Stimulated activated CD8-positive, alpha-beta memory T cell treated with anti-CD3 and anti-CD28 coated beads, Interleukin-7, amount 100 ng/mL, for 48 hours (primary cell): ENCODE measurements around the gene ZFP64.
"Not testable (repeated sequence)": the region's sequence is repeated elsewhere in the genome, so short reads cannot be mapped to it uniquely, and the experiment has no call there.

Experiments
- DNase-seq, 2 donors: peaks; one replicate each; pipeline ENCODE4 v3.0.0-alpha.2; 2020; ENCODE audit warnings: low read depth in 1 of 2; ENCODE audit errors: extremely low read depth in 1 of 2

ZFP64 gene

DNA sequence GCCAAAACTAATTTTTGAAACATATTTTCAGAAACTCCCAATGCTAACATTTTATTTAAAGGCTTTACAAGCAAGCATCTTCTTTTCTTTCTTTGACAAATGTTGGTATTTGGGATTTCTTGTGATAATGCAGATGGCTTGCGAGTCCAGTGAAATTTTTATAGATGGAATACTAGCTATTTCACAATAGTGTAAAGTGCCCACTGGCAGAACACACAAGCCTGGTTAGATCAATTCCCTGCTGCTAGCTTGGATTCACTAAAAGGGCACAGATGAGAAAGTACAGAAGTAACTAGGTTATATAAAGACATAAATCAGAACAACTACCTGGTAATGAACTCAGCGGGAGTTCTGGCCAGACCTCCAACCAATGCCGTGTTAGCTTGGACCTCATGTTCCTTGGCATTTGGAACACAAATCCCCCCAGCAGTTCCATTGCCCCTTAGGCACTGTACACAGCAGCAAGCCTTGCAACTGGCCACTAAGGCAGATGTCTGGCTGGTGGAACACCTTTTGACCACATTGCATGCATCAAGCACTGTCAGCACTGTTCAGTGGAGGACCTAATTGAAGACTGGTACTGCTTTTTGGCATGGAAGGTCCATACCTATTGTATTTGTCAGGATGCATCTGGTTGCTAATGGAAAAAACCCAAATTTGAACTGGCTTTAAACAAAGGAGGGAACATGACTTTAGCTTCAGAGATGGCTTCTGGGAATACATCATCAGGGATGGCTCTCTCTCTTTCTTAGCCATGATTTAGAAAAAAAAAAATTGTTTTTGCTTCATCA is 15.6 kb upstream of the ZFP64 start:
- no peak for DNase-seq

DNA sequence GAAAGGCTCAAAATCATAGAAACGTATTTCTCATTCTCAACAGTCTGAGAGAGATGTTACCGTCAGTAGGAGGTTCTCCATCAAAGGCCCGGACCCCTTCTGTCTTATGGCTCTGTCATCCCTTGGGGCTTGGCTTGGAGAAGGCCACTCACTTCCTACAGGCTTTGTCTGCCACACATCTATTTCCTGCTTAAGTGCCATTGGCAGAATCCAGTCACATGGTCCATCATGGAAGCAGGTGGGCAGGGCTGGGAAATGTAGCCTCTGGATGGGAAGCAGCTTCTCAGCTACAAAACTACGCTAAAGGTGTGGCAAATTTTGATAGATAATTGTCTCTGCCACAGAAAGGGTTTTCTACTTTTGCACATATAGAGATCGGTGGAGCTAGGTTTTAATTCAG is 12.6 kb upstream of the ZFP64 start:
- DNase-seq = no peak

DNA sequence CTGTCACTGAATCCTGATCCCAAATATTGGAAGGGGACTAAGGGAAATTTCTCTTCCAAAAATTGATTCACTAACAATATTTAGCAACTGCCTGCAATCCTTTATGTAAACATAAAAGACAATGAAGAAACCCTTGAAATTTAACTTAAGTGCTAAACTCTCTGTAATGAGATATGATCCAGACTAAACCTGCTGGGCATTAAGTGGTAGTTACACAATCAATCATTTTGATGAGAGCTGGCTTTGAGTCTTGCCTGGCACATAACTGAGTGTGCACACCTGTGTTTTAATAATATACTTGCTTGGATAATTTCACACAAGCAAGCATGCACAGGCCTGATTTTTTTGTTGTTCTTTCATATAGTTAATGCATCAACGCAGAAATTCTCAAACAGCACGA is 9.8 kb upstream of the ZFP64 start:
- no peak for DNase-seq

DNA sequence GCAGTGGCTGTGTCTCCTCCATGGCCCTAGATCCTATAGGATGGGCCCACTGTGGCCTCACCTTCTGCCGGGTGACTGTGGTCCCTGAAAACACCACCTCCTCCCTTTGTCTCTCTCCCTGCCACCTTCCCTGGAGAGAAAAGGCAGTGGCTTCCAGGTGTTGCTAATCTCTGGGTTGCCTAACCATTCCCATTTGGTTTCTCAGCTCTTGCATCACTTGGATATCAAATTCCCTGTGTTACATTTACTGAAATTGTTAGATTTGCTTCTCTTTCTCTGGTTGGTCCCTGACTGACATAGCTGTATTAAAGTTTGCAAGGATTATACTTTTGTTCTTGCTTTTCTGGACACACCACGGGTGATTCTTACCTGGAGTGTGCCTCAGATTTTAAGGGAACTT is 9.3 kb upstream of the ZFP64 start:
- DNase-seq = no peak

DNA sequence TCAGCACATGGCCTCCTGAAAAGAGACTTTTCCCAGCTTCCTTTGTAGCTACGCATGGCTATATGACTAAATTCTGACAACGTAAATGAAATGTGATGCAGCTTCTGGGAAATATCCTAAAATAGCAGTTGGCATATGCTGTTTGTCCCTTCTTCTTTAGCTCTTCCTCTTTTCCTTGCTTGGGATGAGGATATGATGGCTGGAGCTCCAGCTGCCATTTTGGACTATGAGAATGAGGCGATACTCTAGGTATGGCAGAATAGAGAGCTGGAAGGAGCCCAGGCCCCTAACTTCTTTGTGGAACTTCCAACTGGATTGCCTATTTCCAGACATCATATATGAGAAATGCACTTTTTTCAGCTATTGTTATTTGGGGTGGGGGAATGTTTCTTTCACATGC is 5.3 kb upstream of the ZFP64 start:
- no peak for DNase-seq

DNA sequence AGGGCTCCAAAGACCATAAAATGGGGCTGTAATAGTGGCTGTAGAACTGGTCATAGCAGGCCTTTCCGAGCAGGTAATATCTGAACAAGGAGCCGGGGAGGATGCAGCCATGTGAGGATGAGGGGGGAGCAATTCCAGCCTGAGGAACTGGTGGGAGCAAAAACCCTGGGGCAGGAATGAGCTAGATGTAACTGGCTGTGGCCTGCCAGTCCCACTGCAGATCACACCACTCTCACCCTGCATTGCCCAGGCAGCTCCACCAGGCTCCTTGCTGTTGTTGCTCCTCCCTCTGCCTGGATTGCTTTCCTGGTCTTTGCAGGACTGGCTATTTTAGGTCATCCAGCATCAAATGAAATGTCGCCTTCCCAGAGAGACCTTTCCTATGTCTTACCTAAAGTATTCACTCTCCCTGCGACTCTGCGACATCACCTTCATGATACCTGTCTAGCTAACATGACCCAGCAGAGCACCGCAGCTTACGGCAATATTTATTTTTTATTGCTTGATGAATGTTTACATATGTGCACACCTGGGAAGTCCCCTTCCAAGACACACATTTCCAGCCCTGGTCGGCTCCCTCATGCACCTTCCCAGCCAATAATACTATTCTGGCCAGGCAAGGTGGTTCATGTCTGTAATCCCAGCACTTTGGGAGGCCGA is 2.4 kb upstream of the ZFP64 start:
- DNase-seq = no peak

DNA sequence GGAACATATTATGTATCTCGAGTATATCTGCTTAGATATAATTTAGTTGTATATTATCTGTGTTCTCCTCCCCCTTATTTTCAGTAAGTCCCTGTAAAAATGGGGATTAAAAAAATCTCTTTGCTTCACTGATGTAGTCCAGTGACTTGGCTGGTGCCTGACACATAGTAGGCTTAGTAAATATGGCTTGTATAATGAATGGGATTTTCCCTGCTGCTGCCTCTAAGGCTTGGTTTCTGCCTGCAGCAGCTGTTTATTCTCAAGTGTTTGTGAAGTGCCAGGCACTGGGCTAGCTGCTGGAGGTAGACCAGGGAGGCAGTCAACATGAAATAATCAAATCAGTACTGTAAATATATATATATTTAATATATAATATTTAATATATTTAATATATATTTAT is 1.6 kb upstream of the ZFP64 start:
- no peak for DNase-seq

DNA sequence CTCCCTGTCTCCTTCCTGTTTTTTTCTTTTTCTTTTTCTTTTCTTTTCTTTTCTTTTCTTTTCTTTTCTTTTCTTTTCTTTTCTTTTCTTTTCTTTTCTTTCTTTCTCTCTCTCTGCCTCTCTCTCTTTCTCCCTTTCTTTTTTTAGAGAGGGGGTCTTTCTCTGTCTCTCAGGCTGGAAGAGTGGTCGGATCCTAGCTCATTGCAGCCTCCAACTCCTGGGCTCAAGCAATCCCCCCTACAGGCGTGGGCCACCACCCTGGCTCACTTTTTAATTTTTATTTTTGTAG is 1.1 kb upstream of the ZFP64 start:
- not testable (repeated sequence) for DNase-seq

DNA sequence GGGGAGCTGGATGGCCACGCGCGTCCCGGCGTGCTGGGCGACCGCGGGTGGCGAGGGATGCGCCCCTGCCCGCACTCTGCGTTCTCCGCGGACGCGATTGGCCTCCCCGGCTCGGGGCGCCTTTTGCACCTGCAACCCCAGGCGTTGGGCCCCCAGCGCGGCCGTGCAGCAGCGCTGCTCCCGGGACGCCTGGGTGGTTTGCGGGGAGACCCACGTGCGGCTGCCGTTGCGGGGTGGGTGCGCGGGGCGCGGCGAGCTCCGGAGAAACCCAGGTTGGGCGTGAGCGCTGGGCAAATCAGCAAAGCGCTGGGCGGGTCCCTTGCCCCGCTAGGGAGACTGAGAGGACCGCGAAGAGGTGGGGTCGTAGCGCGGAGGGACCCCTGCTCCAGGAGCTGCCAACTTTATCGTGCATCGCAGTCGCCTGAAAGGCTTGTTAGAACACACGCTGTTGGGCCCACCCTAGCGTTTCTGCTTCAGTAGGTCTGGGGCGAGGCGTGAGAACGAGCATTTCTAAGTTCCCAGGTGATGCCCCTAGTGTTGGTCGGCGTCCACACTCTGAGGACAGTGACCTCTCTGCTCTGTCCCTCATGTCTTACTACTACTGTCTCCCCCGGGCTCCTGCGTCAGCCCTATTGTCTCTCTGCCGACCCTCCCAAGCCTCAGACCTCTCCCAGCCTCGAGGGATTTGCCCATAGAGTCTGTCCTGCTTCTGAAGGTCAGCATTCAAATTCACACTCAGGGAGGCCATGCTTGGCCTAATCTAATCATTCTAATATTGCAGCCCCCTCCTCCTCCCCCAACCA is 538 bp upstream of the ZFP64 start:
- DNase-seq = peak in 1 of 2 donors; percentile 20

DNA sequence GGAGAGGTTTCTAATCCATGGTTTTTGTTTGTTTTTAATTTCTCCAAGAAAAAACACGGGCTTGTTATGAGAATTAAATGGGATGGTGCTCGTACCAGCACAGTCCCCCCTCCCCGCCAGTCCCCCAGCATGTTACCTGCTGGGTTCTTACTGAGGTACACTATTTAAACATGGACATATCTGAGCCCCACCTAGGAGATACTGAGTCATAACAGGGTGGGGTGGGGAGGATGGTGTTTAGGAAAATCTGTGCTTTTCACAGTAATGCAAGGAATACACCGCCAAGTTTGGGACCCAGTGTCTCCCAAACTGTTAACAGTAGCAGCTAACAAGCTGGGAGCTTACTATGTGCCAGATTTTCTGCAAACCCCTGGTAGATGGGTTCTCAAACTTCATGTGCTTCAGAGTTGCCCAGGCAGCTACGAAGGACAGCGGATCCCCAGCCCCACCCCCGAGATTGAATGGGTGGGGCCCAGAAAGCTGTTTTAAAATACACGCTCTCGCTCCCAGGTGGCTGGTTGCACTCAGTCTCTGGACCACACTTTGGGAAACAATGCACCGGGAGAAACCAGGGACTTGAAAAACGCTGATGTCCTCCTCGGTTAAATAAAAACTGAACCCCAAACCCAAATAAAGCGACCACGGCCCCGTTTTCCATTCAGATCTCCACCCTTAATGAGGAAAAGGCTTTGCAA is 995 bp downstream of the ZFP64 start:
- peak; percentile 5 to 14 for DNase-seq

DNA sequence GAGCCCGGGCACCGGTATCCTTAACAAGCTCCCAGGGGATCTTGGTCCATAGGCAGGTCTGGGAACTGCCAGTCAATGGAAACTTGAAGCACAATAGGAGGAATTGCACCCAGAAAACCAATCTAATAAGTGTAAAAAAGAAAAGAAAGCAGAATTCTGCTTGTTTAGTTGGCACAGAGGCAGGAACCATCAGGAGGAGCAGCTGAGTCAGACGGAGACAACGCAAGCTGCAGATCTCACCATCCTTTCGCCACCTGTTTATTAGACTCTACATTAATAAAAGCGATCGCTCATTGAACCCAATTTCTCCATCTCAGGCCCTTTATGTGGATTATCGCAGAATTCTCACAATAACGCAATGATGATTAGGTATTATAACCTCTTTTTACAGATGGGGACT is 9.8 kb downstream of the ZFP64 start:
- DNase-seq = no peak

DNA sequence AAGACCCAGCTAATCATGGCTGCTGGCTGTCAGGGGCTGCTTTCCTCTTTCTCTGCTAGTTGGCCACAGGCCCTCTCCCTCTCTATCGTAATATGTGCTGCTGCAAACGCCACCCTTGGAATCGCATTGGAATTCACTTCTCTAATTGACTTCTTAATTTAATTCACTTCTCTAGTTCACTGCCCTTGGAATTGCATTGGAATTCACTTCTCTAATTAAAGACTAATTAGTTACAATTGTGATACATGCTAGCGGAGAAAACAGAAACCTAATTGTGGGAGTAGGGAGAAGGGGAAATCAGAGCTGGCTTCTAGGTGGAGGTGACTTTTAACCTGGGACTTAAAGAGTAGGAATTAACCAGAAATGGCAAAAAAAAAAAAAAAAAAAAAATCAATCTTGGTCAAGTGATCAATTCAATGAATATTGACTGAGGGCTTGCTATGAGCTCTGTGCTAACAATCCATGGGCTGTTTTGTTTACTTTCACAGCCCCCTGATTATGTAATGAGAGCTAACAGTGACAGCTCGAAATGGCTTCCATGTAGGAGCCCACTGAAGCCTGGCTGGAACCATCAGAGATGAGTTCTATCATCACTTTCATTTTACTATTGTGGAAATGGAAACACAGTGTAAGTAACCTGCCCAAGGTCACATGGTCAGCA is 11.3 kb downstream of the ZFP64 start:
- DNase-seq = no peak

DNA sequence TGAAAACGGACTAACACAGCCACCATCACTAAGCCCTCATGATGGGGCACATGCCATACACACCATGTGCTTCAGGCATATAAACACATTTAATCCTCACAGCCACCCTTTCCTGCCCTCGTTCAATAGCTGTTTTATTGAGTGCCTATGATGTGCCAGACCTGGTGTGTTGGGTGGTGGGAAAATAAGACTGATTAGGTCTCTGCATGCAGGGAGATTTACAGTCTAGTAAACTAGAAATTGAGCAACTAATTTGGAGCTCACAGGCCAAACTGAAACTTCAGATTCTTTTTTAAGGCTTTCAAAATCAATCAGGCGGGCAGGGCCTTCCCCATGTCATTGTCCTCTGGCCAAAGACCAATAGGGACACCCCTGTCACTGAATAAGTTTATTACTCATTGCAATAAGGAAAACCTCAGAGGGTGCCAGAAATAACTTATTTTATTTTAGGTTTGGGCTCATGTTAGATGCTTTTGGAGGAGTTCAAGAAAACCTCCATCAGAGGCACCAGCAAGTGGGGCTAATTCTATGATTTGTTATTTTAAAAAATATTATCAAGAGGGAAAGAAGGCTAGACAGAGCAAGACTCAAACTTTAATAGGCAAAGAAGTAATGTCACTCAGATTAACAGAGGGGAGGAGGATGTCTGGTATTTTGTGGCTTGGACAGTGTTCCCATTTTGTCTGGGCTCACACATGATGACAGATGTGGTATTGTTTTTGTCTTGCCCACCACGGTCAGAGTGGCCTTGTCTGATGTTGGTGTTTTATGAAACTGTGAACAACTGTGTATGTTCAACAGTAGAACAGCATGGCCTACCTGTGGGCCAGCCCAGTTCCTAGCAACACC is 12.0 kb downstream of the ZFP64 start:
- DNase-seq = peak in 1 of 2 donors; percentile 17

DNA sequence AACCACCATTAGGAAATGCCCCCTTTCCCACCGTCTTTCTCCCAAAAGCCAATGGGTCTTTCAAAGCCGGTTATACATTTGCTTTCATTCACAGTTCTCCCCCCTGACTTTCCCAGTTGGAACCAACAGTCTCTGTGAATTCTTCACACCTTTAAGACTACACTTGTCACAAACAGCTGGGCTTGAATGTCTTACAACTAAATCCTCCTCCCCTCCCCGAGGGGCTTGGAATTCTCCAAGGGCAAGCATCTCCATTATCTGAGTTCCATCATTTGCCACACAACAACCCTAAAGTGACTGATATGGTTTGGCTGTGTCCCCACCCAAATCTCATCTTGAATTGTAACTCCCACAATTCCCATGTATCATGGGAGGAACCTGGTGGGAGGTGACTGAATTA is 12.9 kb downstream of the ZFP64 start:
- DNase-seq = no peak

DNA sequence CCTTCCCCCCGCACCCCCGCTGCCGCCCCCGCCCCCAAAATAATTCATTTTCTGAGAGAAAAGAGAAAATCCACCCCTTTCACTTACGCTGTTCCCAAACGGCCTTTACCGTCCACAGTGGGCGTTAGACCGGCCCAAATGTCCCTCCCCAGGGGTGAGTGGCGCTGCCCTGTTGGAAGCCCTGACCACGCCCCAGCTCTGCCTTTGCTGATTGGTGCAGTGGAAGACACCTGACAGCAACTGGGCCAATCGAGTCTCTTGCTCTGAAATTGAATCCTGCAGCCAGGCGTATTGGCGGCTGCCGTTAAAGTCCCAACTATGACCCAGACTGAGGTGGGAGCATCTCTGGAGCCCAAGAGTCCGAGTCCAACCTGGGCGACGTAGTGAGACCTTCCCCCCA is 15.7 kb downstream of the ZFP64 start:
- no peak for DNase-seq

DNA sequence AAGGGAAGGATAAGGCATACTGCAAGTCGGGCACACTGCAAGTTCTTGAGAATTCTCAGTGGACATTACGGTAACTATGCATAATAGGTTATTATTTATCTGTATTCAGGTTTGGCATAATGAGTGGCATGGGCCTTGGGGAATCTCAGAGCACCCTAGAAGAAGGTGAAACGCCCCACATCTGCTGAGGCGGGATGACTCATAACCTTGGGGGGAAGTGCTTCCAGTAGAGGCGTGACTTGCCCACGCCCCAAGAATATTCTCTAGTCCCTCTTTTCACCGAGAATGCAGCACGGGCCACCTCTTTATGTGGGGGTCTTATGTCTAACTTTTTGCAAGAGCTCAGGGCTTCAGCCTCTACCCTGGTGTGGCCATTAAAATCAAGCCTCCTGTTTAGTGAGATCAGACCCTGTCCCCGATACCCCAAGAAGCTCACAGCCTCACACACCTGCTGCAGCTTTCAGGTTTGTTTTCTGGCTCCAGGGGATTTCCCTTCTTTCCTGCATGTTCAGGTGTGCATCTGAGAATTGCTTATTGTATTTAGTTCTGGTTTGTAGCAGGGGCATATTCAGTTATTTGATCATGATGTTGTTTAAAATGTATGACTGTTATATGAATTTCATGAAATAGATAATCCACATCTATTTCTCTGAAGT is 19.1 kb downstream of the ZFP64 start:
- DNase-seq = no peak

DNA sequence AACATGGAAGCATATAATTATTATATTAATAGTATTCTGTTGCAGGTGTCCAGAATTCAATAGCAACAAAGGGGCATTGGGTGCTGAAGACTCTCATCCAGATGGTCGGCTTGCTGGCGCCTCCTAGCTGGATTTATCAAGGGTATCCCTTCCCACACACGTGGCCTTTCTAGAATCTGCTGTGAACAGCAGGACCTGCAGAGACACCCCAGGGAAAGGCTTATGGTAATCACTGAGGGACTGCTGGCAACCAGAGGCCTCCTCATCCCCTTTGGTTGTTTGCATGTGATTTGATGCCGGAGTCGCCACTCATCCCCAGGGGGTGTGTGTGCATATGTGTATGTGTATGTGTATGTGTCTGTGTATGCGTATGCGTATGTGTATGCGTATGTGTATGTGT is 20.6 kb downstream of the ZFP64 start:
- no peak for DNase-seq

DNA sequence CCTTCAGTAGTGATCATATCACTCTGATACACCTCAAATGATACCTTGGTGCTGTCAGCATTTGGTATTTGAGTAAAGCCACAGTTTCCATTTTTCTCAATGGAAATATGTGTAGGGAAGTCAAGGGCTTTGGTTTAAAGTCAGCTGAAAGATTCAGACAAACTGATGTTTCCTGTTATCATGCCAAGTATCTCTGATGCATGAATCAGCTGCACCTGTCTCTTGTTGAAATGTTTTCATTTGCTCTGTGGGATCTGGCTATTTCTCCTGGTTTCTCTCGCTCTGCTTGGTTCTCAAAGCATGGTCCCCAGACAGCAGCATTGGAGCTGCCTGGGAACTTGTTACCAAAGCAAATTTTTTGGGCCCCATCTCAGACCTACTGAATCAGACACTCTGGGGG is 23.5 kb downstream of the ZFP64 start:
- no peak for DNase-seq

DNA sequence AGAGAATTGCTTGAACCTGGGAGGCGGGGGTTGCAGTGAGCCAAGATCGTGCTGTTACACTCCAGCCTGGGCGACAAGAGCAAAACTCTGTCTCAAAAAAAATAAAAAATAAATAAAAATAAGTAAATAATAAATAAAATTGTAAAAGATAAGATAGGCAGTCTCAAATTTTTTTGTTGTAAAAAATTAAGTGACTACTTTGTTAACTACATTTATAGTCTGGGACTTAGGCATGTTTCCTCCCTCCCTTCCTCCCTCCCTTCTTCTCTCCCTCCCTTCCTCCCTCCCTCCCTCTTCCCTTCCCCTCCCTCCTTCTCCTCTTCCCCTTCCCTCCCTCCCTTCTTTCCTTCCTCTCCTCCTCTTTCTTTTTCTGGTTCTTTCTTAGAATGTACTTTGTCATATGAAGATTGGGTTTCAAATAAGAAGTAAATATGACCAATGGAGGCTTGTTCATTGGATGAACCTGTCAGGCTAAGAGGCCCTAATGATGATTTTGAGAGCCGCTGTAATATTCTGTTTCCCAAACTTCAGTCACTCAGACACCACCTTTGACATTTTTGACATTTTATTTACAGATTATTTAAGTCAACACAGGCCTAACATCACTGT is 24.2 kb downstream of the ZFP64 start:
- no peak for DNase-seq
